ENCODE results near the gene ZAR1. TPM values are rescaled to one million over a fixed set of nuclear protein-coding genes. Genes with fewer than 3 reads are reported as not detected.

Gene ZAR1
- total RNA-seq, 2 donors from 2014 or later = 0.68 to 1.8 TPM

DNA sequence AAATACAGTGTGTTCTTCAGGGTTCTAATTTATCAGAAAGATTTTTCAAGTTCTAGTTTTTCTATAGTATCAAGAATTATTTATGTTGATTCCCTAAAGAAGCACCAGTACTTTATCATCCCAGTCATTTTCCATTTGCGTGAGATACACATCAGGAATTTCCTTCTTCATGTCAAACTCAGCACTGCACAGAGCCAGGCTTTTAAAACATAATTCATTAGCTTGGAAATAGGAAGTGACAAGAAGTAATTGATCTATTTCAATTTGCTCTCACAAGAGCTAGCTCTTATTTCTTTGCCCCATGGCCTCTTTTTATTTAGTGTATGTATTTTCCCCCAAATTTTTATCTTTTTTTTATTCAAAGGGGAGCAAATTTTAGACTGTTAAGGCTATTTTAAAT lies 19.9 kb upstream of the ZAR1 start:
- no peak overlapping the region for H3K27ac ChIP-seq
- no peaks in the 10 kb centered on the region for H3K4me1 ChIP-seq (ENCODE audit: control insufficient read depth in 1 of 2, low read depth in 2 of 2)
- H3K27me3 ChIP-seq (replicated peaks; ENCODE audit: insufficient read depth) = no peaks in the 10 kb centered on the region
- no peaks in the 10 kb centered on the region for H3K9me3 ChIP-seq
- no peak overlapping the region for H3K4me3 ChIP-seq
- no peak for ATAC-seq (ENCODE audit: insufficient number of reproducible peaks, low FRiP score, low read depth)
- TF ChIP-seq, protein P1, sequence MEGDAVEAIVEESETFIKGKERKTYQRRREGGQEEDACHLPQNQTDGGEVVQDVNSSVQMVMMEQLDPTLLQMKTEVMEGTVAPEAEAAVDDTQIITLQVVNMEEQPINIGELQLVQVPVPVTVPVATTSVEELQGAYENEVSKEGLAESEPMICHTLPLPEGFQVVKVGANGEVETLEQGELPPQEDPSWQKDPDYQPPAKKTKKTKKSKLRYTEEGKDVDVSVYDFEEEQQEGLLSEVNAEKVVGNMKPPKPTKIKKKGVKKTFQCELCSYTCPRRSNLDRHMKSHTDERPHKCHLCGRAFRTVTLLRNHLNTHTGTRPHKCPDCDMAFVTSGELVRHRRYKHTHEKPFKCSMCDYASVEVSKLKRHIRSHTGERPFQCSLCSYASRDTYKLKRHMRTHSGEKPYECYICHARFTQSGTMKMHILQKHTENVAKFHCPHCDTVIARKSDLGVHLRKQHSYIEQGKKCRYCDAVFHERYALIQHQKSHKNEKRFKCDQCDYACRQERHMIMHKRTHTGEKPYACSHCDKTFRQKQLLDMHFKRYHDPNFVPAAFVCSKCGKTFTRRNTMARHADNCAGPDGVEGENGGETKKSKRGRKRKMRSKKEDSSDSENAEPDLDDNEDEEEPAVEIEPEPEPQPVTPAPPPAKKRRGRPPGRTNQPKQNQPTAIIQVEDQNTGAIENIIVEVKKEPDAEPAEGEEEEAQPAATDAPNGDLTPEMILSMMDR (IDR thresholded peaks at IDR 0.05) = no peak
- no peak for DNase-seq (ENCODE audit: low spot score)
- H3K36me3 ChIP-seq = no peaks in the 10 kb centered on the region

DNA sequence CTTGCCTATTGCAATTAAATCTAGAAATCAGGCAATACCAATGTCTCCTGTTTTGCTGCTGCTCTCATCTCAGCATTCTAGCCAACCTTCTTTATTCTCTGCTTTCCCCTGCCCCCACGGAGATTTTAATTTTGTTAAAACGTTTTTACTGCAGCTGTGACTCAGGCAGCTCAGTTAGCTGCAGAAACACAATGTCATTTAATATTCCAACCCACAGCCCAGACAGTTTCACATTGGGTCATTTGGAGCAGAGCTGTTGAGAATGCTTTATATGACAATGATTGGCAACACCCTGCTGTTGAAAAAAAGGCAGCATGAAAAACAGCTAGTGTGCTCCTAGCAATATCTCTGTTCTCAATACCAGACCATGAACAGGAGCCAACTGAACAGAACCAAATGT lies 19.5 kb upstream of the ZAR1 start:
- H3K27ac ChIP-seq = no peak overlapping the region
- H3K9me3 ChIP-seq = no peaks in the 10 kb centered on the region
- no peak for DNase-seq (ENCODE audit: low spot score)
- ATAC-seq (ENCODE audit: insufficient number of reproducible peaks, low FRiP score, low read depth) = no peak
- H3K4me3 ChIP-seq = no peak overlapping the region
- TF ChIP-seq, protein P1 (IDR thresholded peaks at IDR 0.05) = no peak
- H3K36me3 ChIP-seq = no peaks in the 10 kb centered on the region
- no peaks in the 10 kb centered on the region for H3K27me3 ChIP-seq (replicated peaks; ENCODE audit: insufficient read depth)
- no peaks in the 10 kb centered on the region for H3K4me1 ChIP-seq (ENCODE audit: control insufficient read depth in 1 of 2, low read depth in 2 of 2)

DNA sequence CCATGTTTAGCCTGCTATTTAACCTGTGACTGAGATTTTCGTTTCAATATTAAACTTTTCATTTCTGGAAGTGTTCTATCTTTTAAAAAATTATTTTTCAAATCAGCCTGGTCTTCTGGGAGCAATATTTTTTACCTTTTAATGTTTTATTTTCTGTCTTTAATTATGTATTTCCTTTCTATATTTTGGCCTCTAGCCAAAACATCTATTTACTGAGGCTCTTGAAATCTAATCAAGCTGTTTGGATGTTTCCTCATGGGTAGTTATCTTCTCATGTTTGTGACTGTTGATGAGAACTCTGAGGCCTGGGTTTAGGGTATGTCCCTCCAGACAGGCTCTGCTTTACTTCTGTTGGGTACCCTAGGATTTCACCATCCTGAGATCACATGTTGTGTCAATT lies 17.3 kb upstream of the ZAR1 start:
- peaks cover 0 to 8% of the 10 kb centered on the region in 2 donors for H3K4me1 ChIP-seq (ENCODE audit: control insufficient read depth in 1 of 2, low read depth in 2 of 2)

DNA sequence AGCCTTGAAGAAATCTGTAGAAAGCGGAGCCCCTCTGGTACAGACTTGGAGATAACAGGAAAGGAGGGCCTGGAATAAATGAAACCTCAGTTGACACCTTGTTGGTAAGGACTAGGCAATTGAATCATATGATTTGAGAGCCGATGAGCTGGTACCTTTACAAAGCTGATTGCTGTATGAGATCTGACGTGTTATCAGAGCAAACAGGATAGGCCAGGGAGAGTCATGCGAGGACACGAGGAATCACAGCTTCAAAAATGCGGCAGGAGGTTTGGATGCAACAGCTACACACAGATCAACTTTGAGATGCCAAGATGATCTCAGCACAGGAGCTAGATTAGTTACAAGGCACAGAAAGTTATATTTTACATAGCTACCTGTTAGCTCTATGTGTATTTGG lies 14.3 kb upstream of the ZAR1 start:
- no peaks in the 10 kb centered on the region for H3K9me3 ChIP-seq
- no peaks in the 10 kb centered on the region for H3K36me3 ChIP-seq
- TF ChIP-seq, protein P1 (IDR thresholded peaks at IDR 0.05) = no peak
- peaks cover 7 to 27% of the 10 kb centered on the region in 2 donors for H3K4me1 ChIP-seq (ENCODE audit: control insufficient read depth in 1 of 2, low read depth in 2 of 2)
- no peaks in the 10 kb centered on the region for H3K27me3 ChIP-seq (replicated peaks; ENCODE audit: insufficient read depth)
- H3K27ac ChIP-seq = no peak overlapping the region
- ATAC-seq (ENCODE audit: insufficient number of reproducible peaks, low FRiP score, low read depth) (no peak), DNase-seq (ENCODE audit: low spot score) (no peak)
- H3K4me3 ChIP-seq = no peak overlapping the region

More for the DNA sequence above, 17.3 kb upstream of the ZAR1 start:
- H3K27ac ChIP-seq = no peak overlapping the region
- H3K4me3 ChIP-seq = no peak overlapping the region
- ATAC-seq (ENCODE audit: insufficient number of reproducible peaks, low FRiP score, low read depth) = no peak
- no peak for DNase-seq (ENCODE audit: low spot score)
- no peaks in the 10 kb centered on the region for H3K27me3 ChIP-seq (replicated peaks; ENCODE audit: insufficient read depth)
- no peaks in the 10 kb centered on the region for H3K9me3 ChIP-seq
- TF ChIP-seq, protein P1 (IDR thresholded peaks at IDR 0.05) = no peak
- no peaks in the 10 kb centered on the region for H3K36me3 ChIP-seq

DNA sequence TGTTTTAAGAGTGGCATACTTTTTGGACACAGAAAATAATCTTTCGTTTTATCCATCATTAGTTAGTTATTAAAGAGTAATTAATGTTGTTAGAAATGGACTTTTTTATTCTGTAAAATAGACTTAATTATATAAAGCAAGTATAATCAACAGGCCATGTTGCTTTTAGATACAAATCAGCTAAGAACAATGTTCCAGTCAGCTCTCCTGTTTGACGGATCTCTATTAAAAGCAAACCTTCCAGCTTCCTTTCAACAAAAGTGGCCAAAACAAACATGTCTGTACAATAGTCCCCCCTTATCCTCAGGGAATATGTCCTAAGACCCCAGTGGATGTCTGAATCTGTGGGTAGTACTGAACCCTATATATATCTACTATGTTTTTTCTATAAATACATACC lies 11.8 kb upstream of the ZAR1 start:
- H3K27ac ChIP-seq = no peak overlapping the region
- no peak for ATAC-seq (ENCODE audit: insufficient number of reproducible peaks, low FRiP score, low read depth)

More for the DNA sequence above, 11.8 kb upstream of the ZAR1 start:
- no peaks in the 10 kb centered on the region for H3K9me3 ChIP-seq
- H3K27me3 ChIP-seq (replicated peaks; ENCODE audit: insufficient read depth) = no peaks in the 10 kb centered on the region
- no peak overlapping the region for H3K4me3 ChIP-seq
- DNase-seq (ENCODE audit: low spot score) = no peak
- TF ChIP-seq, protein P1 (IDR thresholded peaks at IDR 0.05) = no peak
- no peaks in the 10 kb centered on the region for H3K36me3 ChIP-seq
- H3K4me1 ChIP-seq (ENCODE audit: control insufficient read depth in 1 of 2, low read depth in 2 of 2) = peaks cover 7 to 27% of the 10 kb centered on the region in 2 donors

All from thoracic aorta (tissue), 2 donors.